Panc1 (cell line): ENCODE measurements around the gene C1orf226. TPM values are rescaled to one million over a fixed set of nuclear protein-coding genes. Genes with fewer than 3 reads are reported as not detected.

ENCODE experiments used
- ATAC-seq: fragments of 200-7000 bp; cut with Tn5 transposase; 2 replicates; pipeline ENCODE4 v1.9.1; 2020; ENCODE audit warnings: mild to moderate bottlenecking, moderate library complexity
- BruUV-seq: library from RNA; stranded (reverse); fragments of 400-500 nt; replicated peaks from 2 replicates; lab custom pipeline; 2021; lab: Mats Ljungman, UMichigan
- CTCF ChIA-PET: fragments of 300-600 bp; sonication (Branson Sonifier 250); formaldehyde crosslinking; loops from one replicate; lab custom pipeline; 2022; ENCODE audit warnings: antibody characterized with exemption; lab: Charles Lee
- POLR2A ChIA-PET: fragments of 300-600 bp; sonication (Branson Sonifier 250); formaldehyde crosslinking; loops from one replicate; lab custom pipeline; 2022; ENCODE audit warnings: antibody characterized with exemption; lab: Charles Lee
- DNase-seq: peaks from one replicate; pipeline ENCODE4 v3.0.0-alpha.2; 2010; ENCODE audit warnings: low read depth, low spot score
- H3K27ac ChIP-seq: 2 replicates; pipeline ENCODE4 v1.5.1; 2011; ENCODE audit warnings: mild to moderate bottlenecking, low read length, inconsistent platforms
- H3K27me3 ChIP-seq: fragments of 200-500 bp; sonication (Bioruptor generic); 2 replicates; pipeline ENCODE4 v1.6.0; 2014; ENCODE audit warnings: low read length, inconsistent platforms; ENCODE audit not compliant: control insufficient read depth, insufficient read depth
- H3K36me3 ChIP-seq: fragments of 200-500 bp; sonication (Bioruptor generic); 2 replicates; pipeline ENCODE4 v1.5.1; 2014; ENCODE audit warnings: inconsistent platforms, mild to moderate bottlenecking, low read length, moderate library complexity; ENCODE audit not compliant: control insufficient read depth, insufficient read depth
- H3K4me1 ChIP-seq: 2 replicates; pipeline ENCODE4 v1.5.1; 2011; ENCODE audit warnings: inconsistent platforms, mild to moderate bottlenecking, low read length, moderate library complexity; ENCODE audit not compliant: control insufficient read depth, insufficient read depth
- H3K4me3 ChIP-seq, 2 experiments: 2 replicates each; pipeline ENCODE4 v1.5.1; 2011 to 2012; ENCODE audit warnings: low read depth in 2 of 2, low read length in 2 of 2, mild to moderate bottlenecking in 2 of 2, inconsistent platforms in 1 of 2, moderate library complexity in 1 of 2
- H3K9me3 ChIP-seq: fragments of 200-500 bp; sonication (Bioruptor generic); 2 replicates; pipeline ENCODE4 v1.5.1; 2014; ENCODE audit warnings: low read depth, mild to moderate bottlenecking, inconsistent platforms, low read length, moderate library complexity; ENCODE audit not compliant: control insufficient read depth, insufficient read depth
- CTCF ChIP-seq: fragments of 450-650 bp; IDR thresholded peaks from 2 replicates; pipeline ENCODE4 v1.5.1; 2017; ENCODE audit warnings: mild to moderate bottlenecking
- POLR2AphosphoS5 ChIP-seq: IDR thresholded peaks from 2 replicates; pipeline ENCODE4 v1.6.1; 2012; ENCODE audit warnings: mild to moderate bottlenecking, low read depth, low read length, moderate library complexity
- REST ChIP-seq, 2 experiments: IDR thresholded peaks; 2 replicates each; pipeline ENCODE4 v1.6.1; 2011 to 2012; ENCODE audit warnings: low read depth in 2 of 2, control low read depth in 1 of 2, low read length in 1 of 2, mild to moderate bottlenecking in 1 of 2, moderate library complexity in 1 of 2; ENCODE audit not compliant: insufficient read depth in 1 of 2
- SIN3A ChIP-seq: IDR thresholded peaks from 2 replicates; pipeline ENCODE4 v1.6.1; 2012; ENCODE audit warnings: low read depth, mild to moderate bottlenecking, low read length, moderate library complexity, borderline replicate concordance; ENCODE audit not compliant: insufficient read depth
- TCF7L2 ChIP-seq: IDR thresholded peaks from 2 replicates; pipeline ENCODE4 v1.6.1; 2011; ENCODE audit warnings: mild to moderate bottlenecking, low read depth, low read length, inconsistent platforms
- in situ Hi-C: cut with HindIII; loops from 2 replicates; pipeline ENCODE4 v1.10.0; 2016; ENCODE audit warnings: low sequenced_read_pairs, low pct_unique_long_range_greater_than_20kb
- intact Hi-C: fragments of 100-400 bp; cut with micrococcal nuclease; formaldehyde crosslinking; loops from one replicate; pipeline ENCODE4 v1.10.0; 2022; ENCODE audit not compliant: unreplicated experiment
- total RNA-seq: library from RNA; stranded (reverse); gene quantifications from one replicate; pipeline ENCODE4 v1.2.1, GENCODE V29; 2021; ENCODE audit not compliant: unreplicated experiment

Gene C1orf226
- total RNA-seq, 1 experiment from 2014 or later = 38.4 TPM

- Histone ChIP-seq H3K27ac (no peak overlapping the region), H3K9me3 (no peaks in the 10 kb centered on the region), H3K4me1 (no peaks in the 10 kb centered on the region), H3K27me3 (no peaks in the 10 kb centered on the region), H3K36me3 (no peaks in the 10 kb centered on the region), H3K4me3 (no peak overlapping the region)
- intact Hi-C loops (no loop called here), in situ Hi-C loops (no loop called here)
- ATAC-seq (no peak), DNase-seq (no peak)
- BruUV-seq = no TSS peak
- TF ChIP-seq TCF7L2 (no peak), POLR2AphosphoS5 (no peak), SIN3A (no peak), REST (IDR thresholded peaks at IDR 0.05; ENCODE audit: insufficient read depth in 1 of 2, low read depth in 2 of 2, low read length in 1 of 2) (no peak), CTCF (no peak)
- CTCF ChIA-PET = no interaction called here
- POLR2A ChIA-PET = interaction anchor here (0.6 kb wide), 1 partner anchor 60 kb away, joined by 3 read pairs; no protein-coding TSS in a partner anchor
Observed at GRCh38 chr1:162407539-162407938, 26.0 kb downstream of the C1orf226 start.

DNA sequence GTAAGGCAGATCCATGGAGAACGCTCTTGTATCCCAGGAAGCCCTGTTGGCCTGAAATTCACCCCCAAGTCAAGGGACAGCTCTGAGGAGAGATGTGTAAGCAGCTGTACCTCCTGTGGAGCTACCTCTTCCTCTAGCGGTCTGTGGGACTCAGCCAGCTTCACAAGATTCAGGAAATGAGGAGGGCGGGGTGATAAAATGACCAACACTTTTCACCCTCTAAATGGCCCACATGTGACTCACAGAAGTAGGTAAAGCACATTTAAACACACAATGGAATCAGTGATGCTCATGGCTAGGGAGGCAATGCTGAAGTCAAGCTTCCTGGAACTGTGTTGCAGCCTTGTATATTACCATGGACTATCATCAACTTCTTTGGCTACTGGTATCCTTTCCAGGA, 30.5 kb downstream of the C1orf226 start, which contains the start of gene SH2D1B:
TSS of gene SH2D1B (minus strand) at position 135 of the 400 bp plus-strand sequence. CDS start at position 15, 120 bp downstream.
- TF ChIP-seq POLR2AphosphoS5 = no peak
- no peak for TF ChIP-seq REST (IDR thresholded peaks at IDR 0.05; ENCODE audit: insufficient read depth in 1 of 2, low read depth in 2 of 2, low read length in 1 of 2)
- no peak for TF ChIP-seq CTCF
- no peak for TF ChIP-seq TCF7L2
- TF ChIP-seq SIN3A = no peak
- ChIA-PET POLR2A (no interaction called here), CTCF (no interaction called here)
- no peak within 1 kb of the TSS for H3K27ac ChIP-seq
- no peak for ATAC-seq
- no peak for DNase-seq
- no TSS peak for BruUV-seq
- H3K36me3 ChIP-seq = no peaks in the 10 kb centered on the region
- no peak within 1 kb of the TSS for H3K4me3 ChIP-seq
- intact Hi-C loops = no loop called here
- in situ Hi-C loops = no loop called here
- no peaks in the 10 kb centered on the region for H3K27me3 ChIP-seq
- H3K9me3 ChIP-seq = no peaks in the 10 kb centered on the region
- no peaks in the 10 kb centered on the region for H3K4me1 ChIP-seq
